HK-2 (cell line): ENCODE data around the gene RBMS3.

ENCODE experiments used
- DNase-seq: peaks from one replicate; pipeline ENCODE4 v3.0.0-alpha.2; 2018; ENCODE audit not compliant: unreplicated experiment

Gene RBMS3

GRCh38 chr3:29887451-29887850 lies 606.6 kb downstream of the RBMS3 start:
- DNase-seq: no peak

- no peak for DNase-seq
Observed at GRCh38 chr3:29889215-29889614, 608.3 kb downstream of the RBMS3 start.

DNA sequence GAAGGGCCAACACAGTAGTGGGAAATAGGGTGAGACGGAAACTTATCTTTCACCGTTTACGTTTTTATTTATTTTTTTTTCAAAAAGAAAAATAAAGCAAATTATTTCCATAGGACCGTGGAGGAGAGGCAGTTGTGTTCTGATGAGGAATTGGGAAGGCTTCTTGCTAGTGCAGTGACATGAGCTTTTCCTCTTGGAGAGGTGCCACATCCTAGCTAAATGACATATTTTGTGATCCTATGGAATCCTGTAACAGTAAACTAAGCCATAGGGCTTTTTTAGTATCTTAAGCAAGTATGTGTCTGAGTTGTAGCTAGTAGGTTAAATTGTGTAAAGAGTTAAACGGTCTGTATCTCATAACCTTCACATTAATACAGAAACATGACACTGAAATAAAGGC lies 609.9 kb downstream of the RBMS3 start:
- no peak for DNase-seq

DNA sequence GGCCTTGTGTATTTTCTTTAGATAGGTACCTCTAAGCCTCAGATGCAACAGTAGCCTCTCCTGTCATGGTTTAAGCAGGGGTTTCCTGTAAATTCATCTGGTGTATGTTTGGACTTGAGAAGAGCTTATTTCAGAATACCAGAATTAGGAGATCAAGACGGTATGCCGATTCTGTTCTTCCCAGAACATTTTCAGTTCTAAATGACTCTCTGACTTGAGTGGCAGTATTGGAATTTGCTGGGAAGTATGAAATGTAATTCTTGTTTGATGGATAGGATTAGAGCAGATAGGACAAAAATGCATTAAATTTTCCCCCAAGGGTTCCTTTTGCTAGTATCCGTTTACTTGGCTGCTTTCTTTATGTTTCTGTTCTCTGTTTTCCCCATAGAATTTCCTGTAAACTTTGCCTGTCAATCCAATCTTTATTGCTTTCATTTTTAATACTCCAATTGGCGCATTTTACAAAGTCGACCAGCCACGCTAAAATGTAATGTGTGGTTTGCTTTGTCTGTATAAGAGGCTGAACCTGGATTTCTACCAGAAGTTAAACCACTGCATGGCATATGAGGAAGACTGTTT lies 612.2 kb downstream of the RBMS3 start:
- no peak for DNase-seq

DNA sequence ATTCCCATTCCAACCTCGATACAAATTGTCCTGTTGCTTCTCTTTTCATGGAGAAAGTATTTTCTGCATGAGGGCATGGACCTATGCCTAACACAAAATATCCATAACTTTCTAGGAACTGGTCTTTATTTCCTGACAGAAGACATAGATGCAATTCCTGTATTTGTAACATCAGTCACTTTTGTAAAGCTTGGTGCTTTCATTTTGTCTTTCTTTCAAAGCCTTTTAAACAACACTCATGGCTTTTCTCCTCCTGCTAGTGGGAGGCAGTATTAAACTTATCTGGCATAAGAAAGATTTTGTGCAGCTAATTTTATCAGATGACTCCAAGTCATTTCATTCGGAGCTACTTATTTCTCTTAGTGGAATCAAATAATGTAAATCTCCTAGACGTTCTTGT lies 616.0 kb downstream of the RBMS3 start:
- no peak for DNase-seq

DNA sequence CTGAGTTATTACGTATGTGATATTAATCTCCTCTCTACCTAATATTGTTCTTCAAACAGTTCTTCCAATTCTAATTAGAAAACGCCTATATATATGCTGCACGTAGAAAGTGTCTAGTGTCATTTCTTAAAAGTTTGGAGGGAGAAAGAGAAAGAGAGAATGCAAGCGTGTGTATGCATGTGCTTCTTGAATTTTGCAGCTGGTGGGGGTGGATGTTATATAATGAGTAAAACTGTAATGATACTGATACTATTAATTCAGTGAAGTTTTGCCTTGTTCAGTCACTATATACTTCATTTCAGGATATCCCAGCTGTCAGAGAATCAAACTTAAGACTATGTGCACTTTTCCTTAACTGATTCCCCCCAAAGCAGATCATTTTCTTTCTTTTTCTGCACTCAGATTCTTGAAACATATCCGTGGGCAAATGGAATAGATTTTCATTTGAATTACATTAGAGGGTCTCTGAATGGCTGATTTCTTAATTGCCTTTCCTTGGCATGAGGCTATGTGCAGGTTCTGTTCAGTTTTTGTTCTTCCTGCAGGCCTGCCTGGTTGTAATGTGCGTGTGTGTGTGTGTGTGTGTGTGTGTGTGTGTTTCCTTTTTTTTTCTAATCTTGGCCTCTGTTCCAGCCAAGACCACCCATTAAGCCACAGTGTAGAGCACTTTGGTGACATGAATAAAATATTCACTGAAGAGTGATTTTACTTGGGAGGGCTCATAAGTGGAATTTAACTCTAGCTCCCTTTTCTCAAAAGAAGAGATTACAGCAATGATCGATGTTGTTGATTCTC lies 617.5 kb downstream of the RBMS3 start:
- DNase-seq: no peak

GRCh38 chr3:29899021-29899420 lies 618.1 kb downstream of the RBMS3 start:
- no peak for DNase-seq

DNA sequence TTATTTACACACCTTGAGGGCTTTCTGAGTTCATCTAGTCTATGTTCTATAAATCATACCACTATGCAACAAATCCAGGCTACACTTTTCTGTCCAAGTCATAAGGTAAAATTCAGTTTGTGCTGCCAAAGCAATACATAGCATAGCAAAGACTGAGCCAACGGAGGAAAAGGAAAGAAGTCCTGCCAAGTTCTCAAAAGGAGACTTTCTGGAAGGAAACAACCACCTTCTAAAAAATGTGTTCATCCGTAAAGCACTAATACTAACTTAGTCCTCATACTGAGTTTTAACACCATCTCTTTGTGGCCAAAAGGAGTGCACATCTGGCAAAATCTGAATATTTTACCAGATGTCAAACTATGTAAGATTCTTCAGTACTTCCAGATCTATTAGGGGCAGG lies 620.2 kb downstream of the RBMS3 start:
- no peak for DNase-seq

DNA sequence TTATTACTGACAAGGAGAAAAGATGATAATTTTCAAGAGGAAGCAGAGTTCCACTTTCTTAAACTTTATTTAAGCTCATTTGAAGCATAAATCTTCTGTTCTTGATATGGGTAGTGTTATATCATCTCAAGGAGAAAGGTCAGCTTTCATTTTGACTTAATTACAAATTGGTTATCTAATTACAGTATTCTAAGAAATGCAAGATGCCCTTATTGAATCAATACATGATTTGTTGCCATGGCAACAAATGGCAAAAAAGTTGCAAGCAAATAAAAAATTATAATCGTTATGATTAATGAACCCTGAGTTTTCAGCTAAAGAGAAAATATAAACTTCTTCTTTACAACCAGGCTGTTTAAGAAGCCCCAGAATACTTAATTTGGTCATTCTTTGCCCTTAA lies 622.7 kb downstream of the RBMS3 start:
- no peak for DNase-seq

- no peak for DNase-seq
Observed at GRCh38 chr3:29906906-29907305, 626.0 kb downstream of the RBMS3 start.

DNA sequence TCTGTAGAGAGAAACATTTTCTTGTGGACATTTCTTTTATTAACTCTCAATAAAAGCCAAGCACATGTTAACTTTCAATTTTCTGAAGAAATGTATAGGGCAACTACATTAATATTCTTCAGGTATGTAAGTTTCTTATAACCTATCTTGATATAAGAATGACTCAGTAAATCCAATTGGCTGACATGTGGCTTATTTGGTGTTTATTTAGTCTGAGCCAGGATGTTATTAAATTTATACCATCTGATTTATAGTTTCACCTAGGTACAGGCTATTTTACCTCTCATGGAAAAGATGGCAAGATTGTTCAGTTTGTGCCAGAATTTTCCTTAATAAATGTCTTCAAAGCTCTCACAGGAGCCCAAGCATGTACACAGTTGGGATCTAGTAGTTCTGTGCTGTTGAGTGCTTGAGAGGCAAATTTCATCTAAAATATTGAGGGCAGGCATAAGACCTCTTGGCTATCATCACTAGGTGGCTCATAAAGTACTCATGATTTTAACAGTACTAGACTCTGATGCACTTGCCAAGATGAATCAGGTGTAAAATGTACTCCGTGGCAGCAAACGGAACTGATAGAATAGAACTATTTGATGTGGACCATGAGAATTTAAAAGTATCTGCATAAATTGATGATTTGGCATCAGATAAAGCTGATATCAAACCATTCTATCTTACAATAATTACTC lies 631.9 kb downstream of the RBMS3 start:
- no peak for DNase-seq

DNA sequence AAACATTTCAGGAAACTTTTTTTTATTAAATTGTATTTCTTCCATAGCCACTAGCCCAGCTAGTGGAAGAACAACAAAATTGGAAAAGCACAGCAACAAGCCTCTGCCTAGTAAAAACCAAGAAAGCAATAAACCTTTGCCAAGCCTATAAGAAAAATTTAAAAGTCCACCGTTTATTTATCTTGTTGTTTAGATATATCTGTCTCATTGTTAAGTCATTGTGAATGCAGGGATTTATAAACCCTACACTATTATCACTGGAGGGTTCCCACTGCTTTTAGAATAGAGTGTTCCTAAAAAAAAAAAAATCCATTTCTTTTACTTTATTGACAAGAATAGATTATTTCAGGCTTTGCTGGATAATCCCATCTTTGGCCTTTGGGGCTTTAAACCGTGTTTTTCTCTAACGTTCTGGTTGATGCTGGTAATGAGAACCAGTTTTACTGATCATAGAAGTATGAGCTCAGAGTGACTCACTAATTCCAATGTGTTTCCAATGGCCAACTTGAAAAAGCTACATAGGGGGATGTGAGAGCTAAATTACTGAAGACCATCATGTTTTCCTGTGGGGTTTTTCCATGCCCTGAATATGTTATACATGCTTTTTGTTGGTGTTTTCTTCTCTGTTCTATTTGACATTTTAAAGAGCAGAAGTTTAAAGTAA lies 634.1 kb downstream of the RBMS3 start:
- DNase-seq: no peak

- no peak for DNase-seq
Observed at GRCh38 chr3:29919571-29919970, 638.7 kb downstream of the RBMS3 start.

GRCh38 chr3:29922992-29923746 lies 642.3 kb downstream of the RBMS3 start:
- DNase-seq: no peak

DNA sequence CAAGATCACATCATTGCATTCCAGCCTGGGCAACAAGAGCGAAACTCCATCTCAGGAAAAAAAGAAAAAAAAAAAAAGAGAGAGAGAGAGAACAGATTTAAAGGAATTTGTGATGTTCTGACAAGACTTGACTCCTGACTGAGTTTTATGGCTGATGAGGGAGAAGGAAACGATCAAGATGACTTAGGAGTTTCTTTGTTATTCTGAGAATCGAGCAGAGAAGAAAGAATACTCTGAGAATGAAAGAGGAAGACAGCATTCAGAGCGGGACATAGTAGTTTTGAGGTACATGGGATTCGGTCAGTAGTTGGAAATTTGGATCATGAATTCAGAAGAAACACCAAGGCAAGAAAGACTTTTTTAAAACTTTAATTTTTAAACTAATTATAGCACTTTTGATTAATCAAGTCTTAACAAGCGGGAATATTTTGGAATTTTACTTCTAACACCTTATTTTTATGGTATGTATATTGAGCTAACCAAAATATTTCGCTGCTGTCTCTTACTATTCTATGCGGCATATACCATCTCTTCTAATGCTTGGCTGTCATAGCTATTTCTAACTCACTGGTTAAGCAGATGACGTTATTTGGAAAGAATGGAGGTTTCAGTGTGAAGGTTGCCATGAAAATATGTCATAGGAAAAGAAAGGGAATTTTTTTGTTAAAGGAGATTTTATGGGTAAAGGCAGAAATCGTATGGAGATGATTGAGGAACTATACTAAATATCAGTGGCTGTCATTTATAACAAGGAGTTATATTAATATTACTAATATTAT lies 644.1 kb downstream of the RBMS3 start:
- no peak for DNase-seq

DNA sequence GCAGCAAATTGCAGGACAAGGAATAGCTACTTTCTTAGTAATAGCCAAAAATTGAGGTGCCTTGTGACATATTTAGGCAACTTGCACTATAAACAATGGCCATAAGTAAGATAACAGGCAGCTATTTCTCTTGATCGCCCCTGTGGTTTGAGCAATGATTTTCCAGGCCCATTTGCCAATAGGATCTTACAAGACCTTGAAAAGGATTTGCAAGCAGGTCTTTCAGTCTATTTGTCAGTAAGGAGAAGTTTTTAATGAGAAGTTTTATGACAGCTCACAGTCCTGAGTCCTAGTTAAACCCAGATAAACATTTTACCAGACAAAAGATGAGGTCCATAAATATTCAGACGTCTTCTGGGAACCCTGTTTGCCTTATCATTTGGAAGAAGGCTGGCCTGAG lies 645.5 kb downstream of the RBMS3 start:
- no peak for DNase-seq

- DNase-seq: no peak
Observed at GRCh38 chr3:29932696-29933325, 651.9 kb downstream of the RBMS3 start.

DNA sequence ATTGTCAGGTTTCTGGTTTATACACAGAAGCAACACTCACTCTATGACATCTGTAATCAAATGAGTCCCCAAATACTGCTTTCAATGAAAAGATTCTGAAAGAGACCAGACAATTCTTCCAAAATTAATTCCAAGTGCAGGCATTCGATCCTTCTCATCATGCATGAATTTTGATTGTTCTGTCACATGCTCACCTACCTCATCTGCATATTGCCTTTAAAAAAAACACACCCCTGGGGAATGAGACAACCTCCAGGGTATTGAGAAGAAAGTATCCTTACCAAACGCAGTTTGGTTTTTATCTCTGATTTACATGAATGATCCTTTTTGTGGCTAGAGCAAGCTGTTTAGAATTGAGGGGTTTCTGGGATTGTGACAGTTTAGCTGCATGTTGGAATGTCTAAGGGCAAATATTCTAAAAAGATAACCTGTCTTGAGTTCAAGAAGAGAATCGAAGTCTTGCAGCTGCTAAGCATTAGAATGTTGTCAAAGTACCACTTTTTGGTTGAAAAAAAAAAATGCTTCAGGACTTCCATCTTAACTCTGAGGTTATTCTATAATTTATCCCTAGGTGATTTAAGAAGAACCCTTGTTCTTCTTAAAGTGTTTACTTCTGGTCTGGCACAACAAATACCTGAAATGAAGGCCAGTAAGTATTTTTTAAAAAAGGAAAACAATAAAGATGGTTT lies 653.1 kb downstream of the RBMS3 start:
- DNase-seq: no peak

- DNase-seq: no peak
Observed at GRCh38 chr3:29934751-29935150, 653.9 kb downstream of the RBMS3 start.

- no peak for DNase-seq
Observed at GRCh38 chr3:29936054-29936453, 655.2 kb downstream of the RBMS3 start.
